ENCODE results near the gene SPTLC3.

DNA sequence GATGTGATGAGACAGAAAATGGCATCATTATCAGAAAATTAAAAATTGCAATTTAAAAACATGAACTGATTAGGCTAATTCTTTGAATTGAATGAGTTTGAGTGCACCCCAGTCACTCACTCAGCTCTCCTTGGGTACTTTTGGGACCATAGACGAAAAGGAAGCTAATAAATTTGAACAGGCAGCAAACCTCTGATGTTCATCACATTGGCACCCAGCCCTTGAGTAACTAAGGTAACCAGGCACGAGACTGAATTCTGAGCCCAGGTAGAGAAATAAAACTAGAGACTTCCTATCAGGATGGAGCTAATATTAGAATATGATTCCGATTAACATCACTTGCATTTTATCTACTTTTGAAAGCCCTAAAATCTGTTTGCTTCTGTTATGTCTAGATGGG is 131.4 kb downstream of the SPTLC3 start:
- TF ChIP-seq POLR2A (IDR thresholded peaks at IDR 0.05; ENCODE audit: low read depth, low read length): no peak
- no peak for TF ChIP-seq SPI1 (IDR thresholded peaks at IDR 0.05; ENCODE audit: low read depth, low read length)
- TF ChIP-seq POLR2AphosphoS5 (IDR thresholded peaks at IDR 0.05; ENCODE audit: low read depth, low read length): no peak
- no peak for TF ChIP-seq TAF1 (IDR thresholded peaks at IDR 0.05; ENCODE audit: low read depth, low read length)
- TF ChIP-seq PAX5 (IDR thresholded peaks at IDR 0.05; ENCODE audit: insufficient read depth, low read length, severe bottlenecking): no peak
